HepG2 (cell line): ENCODE data around the gene ABCA2. TPM values are rescaled to one million over a fixed set of nuclear protein-coding genes. Genes with fewer than 3 reads are reported as not detected.

ENCODE experiments used
- ARID2 ChIP-seq: sonication (generic); formaldehyde crosslinking; IDR thresholded peaks from 2 replicates; pipeline ENCODE4 v1.8.1; 2022; ENCODE audit warnings: mild to moderate bottlenecking, missing genetic modification reagents, borderline replicate concordance
- ATF5 ChIP-seq: sonication (generic); formaldehyde crosslinking; IDR thresholded peaks from 2 replicates; pipeline ENCODE4 v1.4.0; 2020; ENCODE audit warnings: mild to moderate bottlenecking, low read depth, missing genetic modification reagents
- EED ChIP-seq: sonication (generic); formaldehyde crosslinking; IDR thresholded peaks from 2 replicates; pipeline ENCODE4 v1.5.0; 2020; ENCODE audit warnings: mild to moderate bottlenecking, missing genetic modification reagents
- GABPA ChIP-seq, 2 experiments: IDR thresholded peaks; 2 replicates each; pipeline ENCODE4 v1.6.1; 2011 to 2016; ENCODE audit warnings: low read depth in 2 of 2, low read length in 1 of 2, missing biosample characterization in 1 of 2, missing genetic modification characterization in 1 of 2
- HNF1B ChIP-seq: sonication (generic); formaldehyde crosslinking; IDR thresholded peaks from 2 replicates; pipeline ENCODE4 v1.5.1; 2020; ENCODE audit warnings: mild to moderate bottlenecking, moderate library complexity, missing genetic modification reagents
- ISX ChIP-seq: sonication (generic); formaldehyde crosslinking; conservative IDR thresholded peaks from 2 replicates; pipeline ENCODE4 v1.5.0; 2020; ENCODE audit warnings: missing genetic modification reagents
- JUND ChIP-seq: sonication (generic); formaldehyde crosslinking; IDR thresholded peaks from 2 replicates; pipeline ENCODE4 v1.8.0; 2022; ENCODE audit warnings: mild to moderate bottlenecking, missing genetic modification reagents
- KLF15 ChIP-seq: sonication (generic); formaldehyde crosslinking; IDR thresholded peaks from 2 replicates; pipeline ENCODE4 v1.8.1; 2023; ENCODE audit warnings: borderline replicate concordance, mild to moderate bottlenecking, inconsistent platforms, missing genetic modification reagents, mixed read lengths
- MATR3 ChIP-seq: sonication (generic); formaldehyde crosslinking; IDR thresholded peaks from 2 replicates; pipeline ENCODE4 v1.4.0; 2020; ENCODE audit warnings: missing genetic modification reagents
- NFE2L1 ChIP-seq: sonication (generic); formaldehyde crosslinking; IDR thresholded peaks from 2 replicates; pipeline ENCODE4 v1.4.0; 2020; ENCODE audit warnings: missing genetic modification reagents, mild to moderate bottlenecking, borderline replicate concordance
- NFYC ChIP-seq: IDR thresholded peaks from 2 replicates; pipeline ENCODE4 v1.6.1; 2016; ENCODE audit warnings: missing genetic modification reagents, missing compliant biosample characterization
- SMARCE1 ChIP-seq: fragments of 450-650 bp; IDR thresholded peaks from 2 replicates; pipeline ENCODE4 v1.6.1; 2017; ENCODE audit warnings: borderline replicate concordance
- ZBTB39 ChIP-seq: sonication (generic); formaldehyde crosslinking; IDR thresholded peaks from 2 replicates; pipeline ENCODE4 v1.5.0; 2020; ENCODE audit warnings: missing genetic modification reagents
- ZMYM4 ChIP-seq: sonication (generic); formaldehyde crosslinking; IDR thresholded peaks from 2 replicates; pipeline ENCODE4 v1.8.1; 2023; ENCODE audit warnings: mild to moderate bottlenecking, missing genetic modification reagents
- ZNF367 ChIP-seq: sonication (generic); formaldehyde crosslinking; IDR thresholded peaks from 2 replicates; pipeline ENCODE4 v1.4.0; 2020; ENCODE audit warnings: missing genetic modification reagents, borderline replicate concordance
- ZNF564 ChIP-seq: sonication (generic); formaldehyde crosslinking; IDR thresholded peaks from 2 replicates; pipeline ENCODE4 v1.8.1; 2023; ENCODE audit warnings: mild to moderate bottlenecking, missing genetic modification reagents
- ZNF639 ChIP-seq: conservative IDR thresholded peaks from 2 replicates; pipeline ENCODE4 v1.6.1; 2018; ENCODE audit warnings: missing genetic modification reagents
- ZNF747 ChIP-seq: sonication (generic); formaldehyde crosslinking; IDR thresholded peaks from 2 replicates; pipeline ENCODE4 v1.8.1; 2023; ENCODE audit warnings: missing genetic modification reagents, mild to moderate bottlenecking, borderline replicate concordance
- ZNF790 ChIP-seq: sonication (generic); formaldehyde crosslinking; IDR thresholded peaks from 2 replicates; pipeline ENCODE4 v1.8.0; 2022; ENCODE audit warnings: missing genetic modification reagents, mild to moderate bottlenecking, borderline replicate concordance
- ZSCAN9 ChIP-seq: IDR thresholded peaks from 2 replicates; pipeline ENCODE4 v1.6.1; 2016; ENCODE audit warnings: borderline replicate concordance
- polyA plus RNA-seq, 8 experiments: library from polyadenylated mRNA; depleted of rRNA in 3 of 8; stranded (reverse) in 7 of 8; unstranded in 1 of 8; fragments of >200 nt; fragmentation: Illumina TruSeq in 4 of 8; extraction: Trizol in 4 of 8; gene quantifications; 2 replicates each; pipeline versions ENCODE4 v1.2.1 to v1.2.3, GENCODE V29; 2011 to 2016; ENCODE audit warnings: low read depth in 4 of 8, missing spikeins in 1 of 8, mixed read lengths in 1 of 8; ENCODE audit not compliant: insufficient read depth in 1 of 8
- total RNA-seq, 5 experiments: library from RNA; depleted of rRNA; stranded (reverse); fragments of >200 nt; fragmentation: Illumina TruSeq; extraction: Trizol; gene quantifications; 2 replicates each; pipeline ENCODE4 v1.2.3, GENCODE V29; 2016; ENCODE audit warnings: low read depth in 1 of 5
- TF ChIP-seq, protein P1 (sequence below): sonication (generic); formaldehyde crosslinking; IDR thresholded peaks from 2 replicates; pipeline ENCODE4 v1.4.0; 2020; ENCODE audit warnings: missing genetic modification reagents, borderline replicate concordance

The ABCA2 gene
- total and polyA plus RNA-seq, 2 of the 13 experiments (the other 11 are each of a cell fraction or from before 2014, with no cell fraction given), result 2.9 to 19.2 TPM

GRCh38 chr9:137055385-137056364 lies 27.6 kb upstream of the ABCA2 start (continued):
- TF ChIP-seq ZBTB39 (CRISPR knock-in tag), result no peak; the same call in 1 of the 2 replicates
- no peak for TF ChIP-seq SMARCE1
- no peak for TF ChIP-seq KLF15 (CRISPR knock-in tag)
- no peak for TF ChIP-seq GABPA (IDR thresholded peaks at IDR 0.05; ENCODE audit: low read depth, low read length)
- no peak; the same call in 1 of the 2 replicates for TF ChIP-seq GABPA (CRISPR knock-in tag; IDR thresholded peaks at IDR 0.05; ENCODE audit: low read depth)
- TF ChIP-seq EED (CRISPR knock-in tag), result no peak
- TF ChIP-seq ZNF790 (CRISPR knock-in tag), result no peak
- TF ChIP-seq ISX (CRISPR knock-in tag), result 0 out of 2 replicates have a peak, but pooled peaks have one; percentile 8
- no peak for TF ChIP-seq JUND (CRISPR knock-in tag)
- TF ChIP-seq ZNF367 (CRISPR knock-in tag), result no peak; the same call in 1 of the 2 replicates
- TF ChIP-seq ZNF564, result no peak
- peak; percentile 62; the same call in 1 of the 2 replicates for TF ChIP-seq ARID2
- TF ChIP-seq NFYC, result no peak
- no peak for TF ChIP-seq ZSCAN9 (CRISPR knock-in tag)
- peak; percentile 81 for TF ChIP-seq ZNF747 (CRISPR knock-in tag)
- TF ChIP-seq, protein P1, sequence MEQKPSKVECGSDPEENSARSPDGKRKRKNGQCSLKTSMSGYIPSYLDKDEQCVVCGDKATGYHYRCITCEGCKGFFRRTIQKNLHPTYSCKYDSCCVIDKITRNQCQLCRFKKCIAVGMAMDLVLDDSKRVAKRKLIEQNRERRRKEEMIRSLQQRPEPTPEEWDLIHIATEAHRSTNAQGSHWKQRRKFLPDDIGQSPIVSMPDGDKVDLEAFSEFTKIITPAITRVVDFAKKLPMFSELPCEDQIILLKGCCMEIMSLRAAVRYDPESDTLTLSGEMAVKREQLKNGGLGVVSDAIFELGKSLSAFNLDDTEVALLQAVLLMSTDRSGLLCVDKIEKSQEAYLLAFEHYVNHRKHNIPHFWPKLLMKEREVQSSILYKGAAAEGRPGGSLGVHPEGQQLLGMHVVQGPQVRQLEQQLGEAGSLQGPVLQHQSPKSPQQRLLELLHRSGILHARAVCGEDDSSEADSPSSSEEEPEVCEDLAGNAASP (CRISPR knock-in tag), result no peak
- TF ChIP-seq ATF5 (CRISPR knock-in tag), result no peak
- peak; percentile 71 for TF ChIP-seq ZMYM4 (CRISPR knock-in tag)
- no peak for TF ChIP-seq NFE2L1 (CRISPR knock-in tag)
- peak; percentile 40; the same call in 1 of the 2 replicates for TF ChIP-seq ZNF639 (CRISPR knock-in tag)
- TF ChIP-seq MATR3 (CRISPR knock-in tag), result no peak
- TF ChIP-seq HNF1B (CRISPR knock-in tag), result 0 out of 2 replicates have a peak, but pooled peaks have one; percentile 18
